DND-41 (cell line): ENCODE measurements around the gene PRTFDC1.

Experiments used
- ATAC-seq: fragments of 200-7000 bp; cut with Tn5 transposase; 3 replicates; pipeline ENCODE4 v1.9.1; 2021; ENCODE audit warnings: low read depth; ENCODE audit not compliant: insufficient read depth
- DNase-seq: peaks from one replicate; pipeline ENCODE4 v3.0.0-alpha.2; 2020
- H2AFZ ChIP-seq: 2 replicates; pipeline ENCODE4 v1.6.0; 2012; ENCODE audit warnings: low read depth, low read length
- H3K27ac ChIP-seq: 2 replicates; pipeline ENCODE4 v1.5.1; 2012; ENCODE audit warnings: low read length, inconsistent platforms
- H3K27me3 ChIP-seq: fragments of 200-600 bp; sonication (generic); 2 replicates; pipeline ENCODE4 v1.6.0; 2012; ENCODE audit warnings: low read length, mild to moderate bottlenecking, inconsistent platforms; ENCODE audit not compliant: insufficient read depth, poor library complexity
- H3K36me3 ChIP-seq: 2 replicates; pipeline ENCODE4 v1.5.1; 2012; ENCODE audit warnings: low read length, inconsistent platforms; ENCODE audit not compliant: insufficient read depth
- H3K4me1 ChIP-seq: 2 replicates; pipeline ENCODE4 v1.5.1; 2012; ENCODE audit warnings: mild to moderate bottlenecking, low read length; ENCODE audit not compliant: insufficient read depth
- H3K4me2 ChIP-seq: 2 replicates; pipeline ENCODE4 v1.6.0; 2012; ENCODE audit warnings: mild to moderate bottlenecking, moderate library complexity, low read length, inconsistent platforms; ENCODE audit not compliant: insufficient read depth
- H3K4me3 ChIP-seq, 2 experiments: fragments of 200-600 bp in 1 of 2; shearing (Covaris generic) in 1 of 2; 2 replicates each; pipeline ENCODE4 v1.5.1; 2012 to 2016; ENCODE audit warnings: inconsistent platforms in 2 of 2, low read length in 2 of 2, mild to moderate bottlenecking in 2 of 2, low read depth in 1 of 2, moderate library complexity in 1 of 2
- H3K79me2 ChIP-seq: 2 replicates; pipeline ENCODE4 v1.6.0; 2012; ENCODE audit warnings: low read length, inconsistent platforms; ENCODE audit not compliant: insufficient read depth
- H3K9ac ChIP-seq: 2 replicates; pipeline ENCODE4 v1.6.0; 2012; ENCODE audit warnings: low read depth, mild to moderate bottlenecking, inconsistent platforms, low read length, moderate library complexity
- H3K9me3 ChIP-seq: 2 replicates; pipeline ENCODE4 v1.5.1; 2012; ENCODE audit warnings: low read length, moderate library complexity, mild to moderate bottlenecking, inconsistent platforms; ENCODE audit not compliant: insufficient read depth, severe bottlenecking
- H4K20me1 ChIP-seq: 2 replicates; pipeline ENCODE4 v1.6.0; 2012; ENCODE audit warnings: low read length; ENCODE audit not compliant: insufficient read depth
- CTCF ChIP-seq: IDR thresholded peaks from 2 replicates; pipeline ENCODE4 v1.5.1; 2012; ENCODE audit warnings: borderline replicate concordance, low read length, moderate library complexity, mild to moderate bottlenecking; ENCODE audit not compliant: poor library complexity, severe bottlenecking; ENCODE audit errors: extremely low read depth
- EZH2 ChIP-seq: IDR thresholded peaks from 3 replicates; pipeline ENCODE4 v1.6.1; 2012; ENCODE audit warnings: borderline replicate concordance, low read depth, mild to moderate bottlenecking, moderate library complexity, low read length, inconsistent platforms; ENCODE audit not compliant: severe bottlenecking

The PRTFDC1 gene

GRCh38 chr10:24804956-24805355, 147.4 kb downstream of the PRTFDC1 start:
- TF ChIP-seq CTCF = no peak
- TF ChIP-seq EZH2 = no peak
- Histone ChIP-seq H3K27ac (no peak overlapping the region), H2AFZ (no peak overlapping the region), H3K4me2 (no peak overlapping the region), H3K4me3 (no peak overlapping the region), H3K9ac (no peak overlapping the region), H3K9me3 (no peaks in the 10 kb centered on the region), H3K36me3 (no peaks in the 10 kb centered on the region), H4K20me1 (no peaks in the 10 kb centered on the region), H3K27me3 (no peaks in the 10 kb centered on the region), H3K4me1 (no peaks in the 10 kb centered on the region), H3K79me2 (no peaks in the 10 kb centered on the region)
- DNase-seq (no peak), ATAC-seq (no peak)

- H4K20me1 ChIP-seq = no peaks in the 10 kb centered on the region
- no peaks in the 10 kb centered on the region for H3K36me3 ChIP-seq
- no peak overlapping the region for H2AFZ ChIP-seq
- no peak overlapping the region for H3K27ac ChIP-seq
- H3K9me3 ChIP-seq = no peaks in the 10 kb centered on the region
- no peak for DNase-seq
- H3K4me2 ChIP-seq = no peak overlapping the region
- H3K4me3 ChIP-seq = no peak overlapping the region
- TF ChIP-seq CTCF (no peak), EZH2 (no peak)
- H3K4me1 ChIP-seq = no peaks in the 10 kb centered on the region
- no peaks in the 10 kb centered on the region for H3K27me3 ChIP-seq
- ATAC-seq = no peak
- H3K9ac ChIP-seq = no peak overlapping the region
- H3K79me2 ChIP-seq = no peaks in the 10 kb centered on the region
These were observed 148.0 kb downstream of the PRTFDC1 start for GRCh38 chr10:24804392-24804791.

GRCh38 chr10:24802378-24802777, 150.0 kb downstream of the PRTFDC1 start:
- Histone ChIP-seq H3K4me1 (no peaks in the 10 kb centered on the region), H3K9me3 (no peaks in the 10 kb centered on the region), H3K9ac (no peak overlapping the region), H3K4me3 (no peak overlapping the region), H3K36me3 (no peaks in the 10 kb centered on the region), H3K27ac (no peak overlapping the region), H3K4me2 (no peak overlapping the region), H4K20me1 (no peaks in the 10 kb centered on the region), H3K27me3 (no peaks in the 10 kb centered on the region), H2AFZ (no peak overlapping the region), H3K79me2 (no peaks in the 10 kb centered on the region)
- DNase-seq = no peak
- ATAC-seq = no peak
- TF ChIP-seq CTCF (no peak), EZH2 (no peak)

- no peak for TF ChIP-seq EZH2
- no peak for TF ChIP-seq CTCF
- no peaks in the 10 kb centered on the region for H3K79me2 ChIP-seq
- ATAC-seq (no peak), DNase-seq (no peak)
- no peak overlapping the region for H2AFZ ChIP-seq
- H3K4me3 ChIP-seq = no peak overlapping the region
- no peak overlapping the region for H3K4me2 ChIP-seq
- H3K4me1 ChIP-seq = no peaks in the 10 kb centered on the region
- H3K36me3 ChIP-seq = no peaks in the 10 kb centered on the region
- no peak overlapping the region for H3K27ac ChIP-seq
- H3K27me3 ChIP-seq = no peaks in the 10 kb centered on the region
- H3K9me3 ChIP-seq = no peaks in the 10 kb centered on the region
- H4K20me1 ChIP-seq = no peaks in the 10 kb centered on the region
- no peak overlapping the region for H3K9ac ChIP-seq
These were observed 151.5 kb downstream of the PRTFDC1 start for GRCh38 chr10:24800861-24801260.
